HepG2 (cell line): Measurements from ENCODE around the gene PTPA. TPM values are rescaled to one million over a fixed set of nuclear protein-coding genes. Genes with fewer than 3 reads are reported as not detected.
"Not testable (repeated sequence)": the region's sequence is repeated elsewhere in the genome, so short reads cannot be mapped to it uniquely, and the experiment has no call there.

Experiments used
- ATAC-seq: fragments of 200-7000 bp; cut with Tn5 transposase; 3 replicates; pipeline ENCODE4 v1.9.1; 2020; ENCODE audit warnings: mild to moderate bottlenecking, moderate library complexity
- BruUV-seq: library from RNA; stranded (reverse); fragments of 400-500 nt; replicated peaks from 2 replicates; lab custom pipeline; 2021; lab: Mats Ljungman, UMichigan
- CTCF ChIA-PET: fragments of 300-600 bp; formaldehyde crosslinking; extraction: SDS; loops from one replicate; lab custom pipeline; 2021; ENCODE audit warnings: low total read pairs, inconsistent platforms, low intra/inter-chr PET ratio; lab: Yijun Ruan, JAX
- POLR2A ChIA-PET: fragments of 350-600 bp; sonication (Branson Sonifier 250); formaldehyde crosslinking; loops from one replicate; lab custom pipeline; 2020; ENCODE audit warnings: antibody characterized with exemption, inconsistent platforms; lab: Yijun Ruan, JAX
- DNase-seq: peaks from one replicate; pipeline ENCODE4 v3.0.0-alpha.2; 2015; ENCODE audit warnings: low spot score
- FAIRE-seq: peaks from 3 replicates; lab custom pipeline; 2011; peaks lifted over from hg19 to GRCh38; lab: Jason Lieb, UNC
- H2AFZ ChIP-seq: one replicate; pipeline ENCODE4 v1.6.1; 2011; ENCODE audit warnings: low read length, inconsistent platforms
- H3K27ac ChIP-seq: fragments of 300-600 bp; 3 replicates; pipeline ENCODE4 v1.8.0; 2011; ENCODE audit warnings: mixed run types, mild to moderate bottlenecking, mixed read lengths, low read length, inconsistent platforms; ENCODE audit not compliant: insufficient read depth; ENCODE audit errors: extremely low read length
- H3K27me3 ChIP-seq, 2 experiments: fragments of 200-600 bp in 1 of 2; 2 replicates in 1 of 2; 3 replicates in 1 of 2; pipeline versions ENCODE4 v1.6.0 to v1.8.0; 2011; ENCODE audit warnings: low read length in 2 of 2, mild to moderate bottlenecking in 2 of 2, moderate library complexity in 2 of 2, inconsistent platforms in 1 of 2; ENCODE audit not compliant: insufficient read depth in 2 of 2, control insufficient read depth in 1 of 2
- H3K36me3 ChIP-seq, 2 experiments: fragments of 200-600 bp in 1 of 2; replicated peaks in 1 of 2; 2 replicates in 1 of 2; 3 replicates in 1 of 2; pipeline versions ENCODE4 v1.5.1 to v1.8.0; 2011; ENCODE audit warnings: low read length in 2 of 2, inconsistent platforms in 1 of 2; ENCODE audit not compliant: insufficient read depth in 2 of 2, control insufficient read depth in 1 of 2
- H3K4me1 ChIP-seq: 2 replicates; pipeline ENCODE4 v1.5.1; 2012; ENCODE audit warnings: low read length, inconsistent platforms; ENCODE audit not compliant: insufficient read depth
- H3K4me2 ChIP-seq: 2 replicates; pipeline ENCODE4 v1.6.0; 2011; ENCODE audit warnings: low read depth, low read length, inconsistent platforms
- H3K4me3 ChIP-seq, 3 experiments: fragments of 200-600 bp in 1 of 3; sonication (generic), shearing (Covaris generic) in 1 of 3; replicated peaks in 1 of 3; 2 replicates each; pipeline ENCODE4 v1.5.1; 2011 to 2016; ENCODE audit warnings: low read length in 3 of 3, inconsistent platforms in 2 of 3, low read depth in 2 of 3, mild to moderate bottlenecking in 2 of 3, control low read depth in 1 of 3, mixed read lengths in 1 of 3; ENCODE audit not compliant: insufficient read depth in 1 of 3
- H3K79me2 ChIP-seq: one replicate; pipeline ENCODE4 v1.6.1; 2011; ENCODE audit warnings: low read length, inconsistent platforms; ENCODE audit not compliant: insufficient read depth
- H3K9ac ChIP-seq: 2 replicates; pipeline ENCODE4 v1.6.0; 2011; ENCODE audit warnings: mild to moderate bottlenecking, low read depth, low read length, inconsistent platforms; ENCODE audit not compliant: insufficient read depth
- H3K9me3 ChIP-seq: 2 replicates; pipeline ENCODE4 v1.5.1; 2012; ENCODE audit warnings: mild to moderate bottlenecking, low read length
- H4K20me1 ChIP-seq: 2 replicates; pipeline ENCODE4 v1.6.0; 2011; ENCODE audit warnings: inconsistent platforms, mild to moderate bottlenecking, low read length, moderate library complexity; ENCODE audit not compliant: insufficient read depth
- BRF2 ChIP-seq: sonication (generic); formaldehyde crosslinking; IDR thresholded peaks from 2 replicates; pipeline ENCODE4 v1.8.1; 2022; ENCODE audit warnings: mild to moderate bottlenecking, missing genetic modification reagents
- CEBPZ ChIP-seq: IDR thresholded peaks from 2 replicates; pipeline ENCODE4 v1.6.1; 2012; ENCODE audit warnings: low read length, improper control_type of control experiment
- KLF11 ChIP-seq: IDR thresholded peaks from 2 replicates; pipeline ENCODE4 v1.6.1; 2016; ENCODE audit warnings: missing compliant biosample characterization
- ZBTB38 ChIP-seq: sonication (generic); formaldehyde crosslinking; IDR thresholded peaks from 2 replicates; pipeline ENCODE4 v1.5.1; 2020; ENCODE audit warnings: mild to moderate bottlenecking, missing genetic modification reagents
- ZNF563 ChIP-seq: sonication (generic); formaldehyde crosslinking; IDR thresholded peaks from 2 replicates; pipeline ENCODE4 v1.8.0; 2022; ENCODE audit warnings: mild to moderate bottlenecking, moderate library complexity, missing genetic modification reagents
- ZNF768 ChIP-seq: sonication (generic); formaldehyde crosslinking; IDR thresholded peaks from 2 replicates; pipeline ENCODE4 v1.4.0; 2020; ENCODE audit warnings: missing genetic modification reagents
- WGBS: methylation state at CpG from one replicate; pipeline ENCODE4 v1.1.6; 2017; ENCODE audit warnings: low lambda C conversion rate; 5-methylcytosine and 5-hydroxymethylcytosine counted together
- in situ Hi-C: cut with HindIII; loops from 2 replicates; pipeline ENCODE4 v1.10.0; 2017; ENCODE audit warnings: low pct_unique_long_range_greater_than_20kb; ENCODE audit not compliant: extremely low pct_ligation_motif_present
- intact Hi-C: fragments of 100-400 bp; cut with micrococcal nuclease; formaldehyde crosslinking; loops from one replicate; pipeline ENCODE4 v1.10.0; 2022; ENCODE audit not compliant: unreplicated experiment
- polyA plus RNA-seq, 8 experiments: library from polyadenylated mRNA; depleted of rRNA in 3 of 8; stranded (reverse) in 7 of 8; unstranded in 1 of 8; fragments of >200 nt; fragmentation: Illumina TruSeq in 4 of 8; extraction: Trizol in 4 of 8; gene quantifications; 2 replicates each; pipeline versions ENCODE4 v1.2.1 to v1.2.3, GENCODE V29; 2011 to 2016; ENCODE audit warnings: low read depth in 4 of 8, missing spikeins in 1 of 8, mixed read lengths in 1 of 8; ENCODE audit not compliant: insufficient read depth in 1 of 8
- total RNA-seq, 5 experiments: library from RNA; depleted of rRNA; stranded (reverse); fragments of >200 nt; fragmentation: Illumina TruSeq; extraction: Trizol; gene quantifications; 2 replicates each; pipeline ENCODE4 v1.2.3, GENCODE V29; 2016; ENCODE audit warnings: low read depth in 1 of 5

Gene PTPA
- total and polyA plus RNA-seq, 2 of the 13 experiments (the other 11 are each of a cell fraction or from before 2014, with no cell fraction given): 79.3 to 105 TPM

GRCh38 chr9:129111528-129112151 is 425 bp downstream of the PTPA start (continued):
- TF ChIP-seq KLF11 (CRISPR knock-in tag) (0 out of 2 replicates have a peak, but pooled peaks have one; percentile 42), CEBPZ (no peak), ZNF768 (CRISPR knock-in tag) (no peak; the same call in 1 of the 2 replicates), ZNF563 (CRISPR knock-in tag) (no peak), BRF2 (CRISPR knock-in tag) (0 out of 2 replicates have a peak, but pooled peaks have one; percentile 61)

GRCh38 chr9:129112526-129112925 is 1.3 kb downstream of the PTPA start:
- peak overlapping the region; percentile 87 to 98 (median 98) for H3K4me3 ChIP-seq
- in situ Hi-C loops, DNase-seq, H3K27me3 ChIP-seq, H3K9me3 ChIP-seq, intact Hi-C loops, CTCF ChIA-PET, ATAC-seq, H3K36me3 ChIP-seq, H4K20me1 ChIP-seq, BruUV-seq, H2AFZ ChIP-seq, FAIRE-seq: not testable (repeated sequence)
- POLR2A ChIA-PET: interaction anchor here (1.6 kb wide), 1 partner anchor 11 kb away, joined by 3 read pairs; no protein-coding TSS in a partner anchor
- peak overlapping the region; percentile 88 for H3K9ac ChIP-seq
- TF ChIP-seq ZBTB38 (CRISPR knock-in tag): peak; percentile 83
- 96% methylated on average over 10 of the region's 17 CpGs for WGBS
- H3K4me2 ChIP-seq: peak overlapping the region; percentile 100
- peaks cover 44% of the 10 kb centered on the region for H3K79me2 ChIP-seq
- peaks cover 44% of the 10 kb centered on the region for H3K4me1 ChIP-seq
- H3K27ac ChIP-seq: peak overlapping the region; percentile 97
